Hepatic stellate cell (primary cell): ENCODE results near the gene PTPRN2.
"Not testable (repeated sequence)": the region's sequence is repeated elsewhere in the genome, so short reads cannot be mapped to it uniquely, and the experiment has no call there.

Experiments used
- DNase-seq: peaks from one replicate; pipeline ENCODE4 v3.0.0; 2011; ENCODE audit warnings: low spot score

The PTPRN2 gene

GRCh38 chr7:158278745-158279320 is 308.8 kb downstream of the PTPRN2 start:
- no peak for DNase-seq

GRCh38 chr7:158277219-158278141 is 310.1 kb downstream of the PTPRN2 start:
- DNase-seq = no peak

GRCh38 chr7:158276414-158277218 is 311.0 kb downstream of the PTPRN2 start:
- DNase-seq = no peak

- DNase-seq = no peak
Observed at GRCh38 chr7:158275711-158276413, 311.8 kb downstream of the PTPRN2 start.

GRCh38 chr7:158274996-158275395 is 312.6 kb downstream of the PTPRN2 start:
- no peak for DNase-seq

GRCh38 chr7:158274404-158274811 is 313.2 kb downstream of the PTPRN2 start:
- no peak for DNase-seq

GRCh38 chr7:158273756-158274342 is 313.8 kb downstream of the PTPRN2 start:
- DNase-seq = not testable (repeated sequence)

GRCh38 chr7:158273138-158273651 is 314.4 kb downstream of the PTPRN2 start:
- DNase-seq = no peak

GRCh38 chr7:158272509-158273137 is 315.0 kb downstream of the PTPRN2 start:
- no peak for DNase-seq

- no peak for DNase-seq
Observed at GRCh38 chr7:158272091-158272490, 315.5 kb downstream of the PTPRN2 start.

GRCh38 chr7:158271646-158272045 is 316.0 kb downstream of the PTPRN2 start:
- no peak for DNase-seq

- no peak for DNase-seq
Observed at GRCh38 chr7:158270856-158271413, 316.7 kb downstream of the PTPRN2 start.

GRCh38 chr7:158270106-158270775 is 317.4 kb downstream of the PTPRN2 start:
- DNase-seq = no peak

- DNase-seq = no peak
Observed at GRCh38 chr7:158268816-158269535, 318.6 kb downstream of the PTPRN2 start.

- no peak for DNase-seq
Observed at GRCh38 chr7:158267742-158268435, 319.7 kb downstream of the PTPRN2 start.

- DNase-seq = no peak
Observed at GRCh38 chr7:158266817-158267741, 320.5 kb downstream of the PTPRN2 start.

- DNase-seq = no peak
Observed at GRCh38 chr7:158266426-158266816, 321.2 kb downstream of the PTPRN2 start.

GRCh38 chr7:158265743-158266080 is 321.9 kb downstream of the PTPRN2 start:
- DNase-seq = no peak
